Transverse colon (tissue), 3 donors: ENCODE results near the gene APBB2.
"Not testable (repeated sequence)": the region's sequence is repeated elsewhere in the genome, so short reads cannot be mapped to it uniquely, and the experiment has no call there.

Experiments
- CTCF ChIP-seq, 5 experiments: fragments of 200-600 bp in 3 of 5; fragments of 450-650 bp in 2 of 5; sonication (generic) in 3 of 5; IDR thresholded peaks; 1 replicate in 2 of 5; 2 replicates in 3 of 5; pipeline ENCODE4 v1.5.1; 2016 to 2017; ENCODE audit warnings: antibody characterized with exemption in 5 of 5, inconsistent platforms in 3 of 5, mild to moderate bottlenecking in 2 of 5, moderate library complexity in 1 of 5
- POLR2A ChIP-seq: fragments of 450-650 bp; IDR thresholded peaks from one replicate; pipeline ENCODE4 v1.6.1; 2016; ENCODE audit warnings: antibody characterized with exemption, mild to moderate bottlenecking, moderate library complexity

- TF ChIP-seq CTCF (IDR thresholded peaks at IDR 0.05); POLR2A: not testable (repeated sequence)
These were observed 220.0 kb downstream of the APBB2 start for GRCh38 chr4:40994321-40994720.
